Measurements from ENCODE around the gene DNMBP.

GRCh38 chr10:100043344-100043743, 33.6 kb upstream of the DNMBP start:
- TF ChIP-seq CTCF (IDR thresholded peaks at IDR 0.05; ENCODE audit: low read length) (no peak), EZH2 (optimal IDR thresholded peaks at IDR 0.05; ENCODE audit: low read depth, low read length) (no peak), EZH2phosphoT487 (IDR thresholded peaks at IDR 0.05; ENCODE audit: low read length) (no peak)
